Aorta (tissue), 5 donors: ENCODE data around the gene FYB1. TPM values are rescaled to one million over a fixed set of nuclear protein-coding genes. Genes with fewer than 3 reads are reported as not detected.

ENCODE experiments used
- ATAC-seq: fragments of 200-7000 bp; cut with Tn5 transposase; one replicate; pipeline ENCODE4 v1.9.1; 2022; ENCODE audit warnings: moderate library complexity; ENCODE audit not compliant: low FRiP score
- DNase-seq, 2 donors: peaks; one replicate each; pipeline ENCODE4 v3.0.0-alpha.2; 2020
- H3K27ac ChIP-seq, 2 donors: one replicate each; pipeline ENCODE4 v1.5.1; 2013; ENCODE audit warnings: low read length in 2 of 2, mild to moderate bottlenecking in 2 of 2, moderate library complexity in 2 of 2, control low read depth in 1 of 2, inconsistent platforms in 1 of 2, low read depth in 1 of 2
- H3K27me3 ChIP-seq, 2 donors: one replicate each; pipeline ENCODE4 v1.6.1; 2013; ENCODE audit warnings: control low read depth in 1 of 2, low read length in 1 of 2, mild to moderate bottlenecking in 1 of 2, moderate library complexity in 1 of 2; ENCODE audit not compliant: insufficient read depth in 2 of 2, control insufficient read depth in 1 of 2
- H3K36me3 ChIP-seq, 2 donors: one replicate each; pipeline ENCODE4 v1.6.1; 2013; ENCODE audit warnings: control low read depth in 1 of 2, low read length in 1 of 2, mild to moderate bottlenecking in 1 of 2; ENCODE audit not compliant: insufficient read depth in 2 of 2, control insufficient read depth in 1 of 2
- H3K4me1 ChIP-seq, 2 donors: one replicate each; pipeline ENCODE4 v1.6.1; 2013; ENCODE audit warnings: low read length in 2 of 2, control low read depth in 1 of 2, mild to moderate bottlenecking in 1 of 2, moderate library complexity in 1 of 2; ENCODE audit not compliant: insufficient read depth in 2 of 2, control insufficient read depth in 1 of 2
- H3K4me3 ChIP-seq, 2 donors: one replicate each; pipeline ENCODE4 v1.5.1; 2013; ENCODE audit warnings: low read length in 2 of 2, control low read depth in 1 of 2, mild to moderate bottlenecking in 1 of 2
- H3K9me3 ChIP-seq: one replicate; pipeline ENCODE4 v1.6.1; 2013; ENCODE audit warnings: mild to moderate bottlenecking, low read length; ENCODE audit not compliant: control insufficient read depth
- WGBS, 2 donors: extraction: QIAGEN DNeasy Blood & Tissue Kit; methylation state at CpG; one replicate each; pipeline ENCODE4 v1.1.7; 2013; 5-methylcytosine and 5-hydroxymethylcytosine counted together
- intact Hi-C, 2 donors: fragments of 100-400 bp; cut with DNase I; formaldehyde crosslinking; loops; one replicate each; pipeline versions ENCODE4 v1.14.2 to v1.15.0; 2022
- long read RNA-seq, 2 donors: library from polyadenylated mRNA; unstranded; transcript quantifications; one replicate each; pipeline ENCODE4 v2.0.0, GENCODE V29; 2020 to 2021
- polyA plus RNA-seq, 2 donors: library from polyadenylated mRNA; stranded (reverse); fragments of 200-250 nt; gene quantifications; one replicate each; pipeline ENCODE4 v1.2.3, GENCODE V29; 2013
- total RNA-seq, 2 donors: library from RNA; stranded (reverse); fragmentation: NEBNext Ultra II Directional; extraction: Animal tissue kit (Norgen Biotek cat#: 25700); gene quantifications; one replicate each; pipeline ENCODE4 v1.2.1, GENCODE V29; 2021
- donor health status: healthy with polysubstance abuse.
- donor health status: Bipolar disorder and iron deficiency.
- donor health status: DM: no; HTN: no; CAD: no.
- donor health status: DM: no; HTN: no; CAD: no.
- donor health status: DM: yes; HTN: yes; CAD: no.

FYB1 gene, protein sequence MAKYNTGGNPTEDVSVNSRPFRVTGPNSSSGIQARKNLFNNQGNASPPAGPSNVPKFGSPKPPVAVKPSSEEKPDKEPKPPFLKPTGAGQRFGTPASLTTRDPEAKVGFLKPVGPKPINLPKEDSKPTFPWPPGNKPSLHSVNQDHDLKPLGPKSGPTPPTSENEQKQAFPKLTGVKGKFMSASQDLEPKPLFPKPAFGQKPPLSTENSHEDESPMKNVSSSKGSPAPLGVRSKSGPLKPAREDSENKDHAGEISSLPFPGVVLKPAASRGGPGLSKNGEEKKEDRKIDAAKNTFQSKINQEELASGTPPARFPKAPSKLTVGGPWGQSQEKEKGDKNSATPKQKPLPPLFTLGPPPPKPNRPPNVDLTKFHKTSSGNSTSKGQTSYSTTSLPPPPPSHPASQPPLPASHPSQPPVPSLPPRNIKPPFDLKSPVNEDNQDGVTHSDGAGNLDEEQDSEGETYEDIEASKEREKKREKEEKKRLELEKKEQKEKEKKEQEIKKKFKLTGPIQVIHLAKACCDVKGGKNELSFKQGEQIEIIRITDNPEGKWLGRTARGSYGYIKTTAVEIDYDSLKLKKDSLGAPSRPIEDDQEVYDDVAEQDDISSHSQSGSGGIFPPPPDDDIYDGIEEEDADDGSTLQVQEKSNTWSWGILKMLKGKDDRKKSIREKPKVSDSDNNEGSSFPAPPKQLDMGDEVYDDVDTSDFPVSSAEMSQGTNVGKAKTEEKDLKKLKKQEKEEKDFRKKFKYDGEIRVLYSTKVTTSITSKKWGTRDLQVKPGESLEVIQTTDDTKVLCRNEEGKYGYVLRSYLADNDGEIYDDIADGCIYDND
- total RNA-seq (10 to 100 TPM; 16.3 to 45.8 TPM), polyA plus RNA-seq (10 to 100 TPM in 1 of 2 donors, under 1 TPM in 1; 0.87 to 10.3 TPM)
- long read RNA-seq, donor 1, partial matches to known transcripts, result 11 of 18 reads
- long read RNA-seq, donor 1, other reads (novel, unspliced or antisense), result 7 of 18 reads
- long read RNA-seq, donor 2, partial matches to known transcripts, result 9 of 22 reads
- long read RNA-seq, donor 2, other reads (novel, unspliced or antisense), result 13 of 22 reads

DNA sequence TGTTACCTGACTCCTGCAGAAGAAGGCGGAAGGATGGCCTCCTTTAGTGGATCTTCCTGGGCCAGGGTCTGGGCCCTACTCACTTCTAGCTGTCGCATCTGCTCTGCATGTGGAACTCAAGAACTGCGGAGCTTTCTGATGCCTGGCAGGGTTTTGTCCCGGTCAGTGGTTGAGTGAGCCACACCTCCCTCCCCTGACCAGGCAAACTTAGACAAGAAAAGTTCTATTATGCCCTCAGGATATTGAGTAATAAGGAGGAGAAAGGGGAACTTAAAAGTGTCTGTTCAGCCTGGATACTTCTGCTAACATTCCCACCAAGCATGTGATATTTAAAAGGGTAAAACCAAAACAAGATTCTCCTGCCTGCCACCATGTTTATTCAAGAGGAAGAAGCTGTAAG lies at the start of gene FYB1:
Gene FYB1, minus strand, starts transcription at position 127 of the 400 bp plus-strand sequence. CDS start 16,603 bp downstream, outside the sequence.
- peak in 1 of 2 donors; percentile 77 for DNase-seq
- ATAC-seq, result peak; percentile 71
- Histone ChIP-seq H3K4me3 (no peak within 1 kb of the TSS), H3K9me3 (no peaks in the 10 kb centered on the region), H3K27me3 (no peaks in the 10 kb centered on the region), H3K36me3 (no peaks in the 10 kb centered on the region), H3K4me1 (no peaks in the 10 kb centered on the region), H3K27ac (no peak within 1 kb of the TSS)
- 84% methylated on average over 4 of the region's 4 CpGs for WGBS, 2 donors
- intact Hi-C loops, result loop anchor here (5.0 kb wide), 2 partner anchors 158 to 353 kb away; no protein-coding TSS in a partner anchor

DNA sequence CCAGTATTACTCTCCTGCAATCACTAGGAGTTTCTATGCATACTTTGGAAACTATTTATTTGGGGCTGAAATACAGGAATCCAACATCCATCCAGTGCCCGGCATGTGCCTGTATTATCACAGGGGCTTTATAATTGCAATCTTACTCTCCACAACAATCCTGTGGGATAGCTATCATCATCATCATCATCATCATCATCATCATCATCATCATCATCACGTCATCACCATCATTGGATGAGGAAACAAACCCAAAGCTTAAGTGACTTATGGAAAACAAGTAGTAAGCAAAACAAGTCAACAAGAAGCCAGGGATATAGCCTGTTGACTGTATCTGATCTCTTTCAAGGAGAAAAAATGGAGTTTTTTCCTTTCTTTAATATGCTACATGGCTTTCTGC lies 47.8 kb upstream of the FYB1 start:
- intact Hi-C loops, result no loop called here
- no peaks in the 10 kb centered on the region for H3K4me1 ChIP-seq
- ATAC-seq (no peak), DNase-seq (no peak)
- no peaks in the 10 kb centered on the region for H3K9me3 ChIP-seq
- no peaks in the 10 kb centered on the region for H3K36me3 ChIP-seq
- no peak overlapping the region for H3K27ac ChIP-seq
- H3K27me3 ChIP-seq, result no peaks in the 10 kb centered on the region
- H3K4me3 ChIP-seq, result no peak overlapping the region
- 84 to 87% methylated on average over 2 of the region's 2 CpGs for WGBS, 2 donors

DNA sequence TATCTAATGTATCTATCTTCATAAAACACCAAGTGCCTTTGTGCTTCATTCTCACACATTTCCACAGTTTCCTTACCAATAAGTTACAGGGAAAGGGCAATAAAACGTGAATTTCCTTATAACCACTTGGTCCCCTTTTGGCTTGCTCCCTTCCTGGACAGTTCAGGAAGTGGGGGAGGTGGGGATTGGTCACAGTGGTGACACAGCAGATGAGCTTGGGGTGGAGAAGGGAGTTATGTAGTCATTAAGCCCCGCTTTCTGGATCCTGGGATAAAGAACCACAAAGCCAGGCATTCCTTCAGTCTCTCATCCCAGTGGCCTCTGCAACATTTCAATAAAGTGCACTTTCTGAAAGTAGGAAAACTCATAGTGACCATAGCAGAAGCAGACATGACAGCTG lies 47.1 kb upstream of the FYB1 start:
- Histone ChIP-seq H3K27me3 (no peaks in the 10 kb centered on the region), H3K4me3 (no peak overlapping the region), H3K9me3 (no peaks in the 10 kb centered on the region), H3K27ac (no peak overlapping the region), H3K4me1 (no peaks in the 10 kb centered on the region), H3K36me3 (no peaks in the 10 kb centered on the region)
- WGBS, 2 donors, result 0% methylated on average over 2 of the region's 2 CpGs
- DNase-seq, result no peak
- peak; percentile 60 for ATAC-seq
- intact Hi-C loops, result no loop called here

DNA sequence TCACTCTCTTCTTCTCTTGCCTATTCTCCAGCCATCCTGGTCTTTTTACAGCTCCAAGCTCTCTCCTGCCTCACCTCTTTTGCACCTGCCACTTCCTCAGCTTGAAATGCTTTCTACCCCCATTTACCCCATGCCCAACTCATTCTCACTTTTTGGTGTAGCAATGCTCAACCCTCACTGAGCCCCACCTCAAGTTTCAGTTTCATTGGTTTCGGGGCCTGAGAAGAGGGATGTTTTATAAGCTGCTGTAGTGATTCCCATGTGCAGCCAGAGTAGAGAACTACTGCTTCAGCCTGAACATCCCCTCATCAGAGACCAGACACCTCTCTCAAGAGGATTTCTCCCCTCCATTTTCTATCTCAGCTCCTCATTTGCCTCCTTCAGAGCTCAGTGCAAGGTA lies 45.2 kb upstream of the FYB1 start:
- intact Hi-C loops, result no loop called here
- Histone ChIP-seq H3K4me1 (no peaks in the 10 kb centered on the region), H3K27me3 (no peaks in the 10 kb centered on the region), H3K4me3 (no peak overlapping the region), H3K36me3 (no peaks in the 10 kb centered on the region), H3K27ac (no peak overlapping the region), H3K9me3 (no peaks in the 10 kb centered on the region)
- DNase-seq (no peak), ATAC-seq (no peak)
- 83 to 85% methylated on average over 1 of the region's 1 CpG for whole genome bisulfite sequencing, 2 donors

DNA sequence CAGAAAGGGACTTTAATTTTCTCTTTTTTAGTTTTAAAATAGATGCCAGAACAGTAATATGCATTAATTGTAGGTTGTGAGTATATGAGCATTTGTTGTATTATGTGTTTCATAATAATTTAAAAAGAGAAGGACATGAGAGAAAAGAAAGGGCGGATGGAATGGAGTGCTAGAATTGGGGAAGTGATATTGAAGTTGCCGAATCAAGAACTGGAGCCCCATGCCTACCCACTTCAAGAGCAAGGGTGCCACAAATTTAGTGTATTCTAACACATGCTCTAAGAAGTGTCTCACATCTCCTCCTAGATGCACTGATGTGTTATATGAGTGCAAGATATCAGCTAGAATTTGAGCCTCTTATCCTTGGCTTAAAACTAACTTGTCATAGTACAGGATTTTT lies 43.6 kb upstream of the FYB1 start:
- H3K9me3 ChIP-seq, result no peaks in the 10 kb centered on the region
- no peaks in the 10 kb centered on the region for H3K27me3 ChIP-seq
- H3K36me3 ChIP-seq, result no peaks in the 10 kb centered on the region
- WGBS, 2 donors, result 89 to 90% methylated on average over 2 of the region's 2 CpGs
- ATAC-seq, result no peak
- no peak for DNase-seq
- no peak overlapping the region for H3K4me3 ChIP-seq
- H3K27ac ChIP-seq, result no peak overlapping the region
- intact Hi-C loops, result no loop called here
- H3K4me1 ChIP-seq, result no peaks in the 10 kb centered on the region

DNA sequence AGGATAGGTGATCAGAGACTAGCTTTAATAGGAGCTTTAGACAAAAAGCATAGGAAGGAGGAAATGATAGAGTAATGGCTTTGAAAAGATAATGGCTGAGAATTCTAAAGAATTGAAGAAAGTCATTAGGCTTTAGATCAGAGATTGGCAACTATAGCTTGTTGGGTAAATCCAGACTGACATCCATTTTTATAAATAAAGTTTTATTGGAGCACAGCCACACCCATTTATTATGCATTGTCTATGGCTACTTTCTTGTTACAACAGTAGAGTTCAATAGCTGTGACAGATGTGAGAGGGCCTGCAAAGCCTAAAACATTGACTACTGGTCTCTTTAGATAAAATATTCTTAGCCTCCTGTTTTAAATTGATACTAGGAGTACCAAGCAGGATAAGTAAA lies 40.7 kb upstream of the FYB1 start:
- ATAC-seq, result no peak
- no peak overlapping the region for H3K27ac ChIP-seq
- no peaks in the 10 kb centered on the region for H3K4me1 ChIP-seq
- DNase-seq, result no peak
- no peaks in the 10 kb centered on the region for H3K9me3 ChIP-seq
- H3K4me3 ChIP-seq, result no peak overlapping the region
- no peaks in the 10 kb centered on the region for H3K36me3 ChIP-seq
- intact Hi-C loops, result no loop called here
- H3K27me3 ChIP-seq, result no peaks in the 10 kb centered on the region

DNA sequence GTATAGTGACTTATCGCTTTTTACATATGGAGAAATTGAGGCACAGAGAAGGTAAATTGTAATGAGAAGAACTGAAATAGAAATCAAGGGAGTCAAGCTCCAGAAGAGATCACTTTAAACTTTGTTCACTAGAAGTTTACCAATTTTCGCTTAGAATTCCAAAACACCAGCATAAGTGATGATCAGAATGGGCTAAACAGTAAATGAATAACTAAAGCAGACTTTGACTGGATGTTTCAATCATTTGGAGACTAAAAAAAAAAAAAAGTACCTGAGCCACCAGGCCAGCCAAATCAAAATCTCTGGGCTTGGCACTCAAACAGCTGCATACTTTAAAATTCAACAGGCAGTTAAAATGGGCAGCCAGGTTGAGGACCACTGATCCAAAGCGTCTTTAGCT lies 38.2 kb upstream of the FYB1 start:
- no peak for ATAC-seq

DNA sequence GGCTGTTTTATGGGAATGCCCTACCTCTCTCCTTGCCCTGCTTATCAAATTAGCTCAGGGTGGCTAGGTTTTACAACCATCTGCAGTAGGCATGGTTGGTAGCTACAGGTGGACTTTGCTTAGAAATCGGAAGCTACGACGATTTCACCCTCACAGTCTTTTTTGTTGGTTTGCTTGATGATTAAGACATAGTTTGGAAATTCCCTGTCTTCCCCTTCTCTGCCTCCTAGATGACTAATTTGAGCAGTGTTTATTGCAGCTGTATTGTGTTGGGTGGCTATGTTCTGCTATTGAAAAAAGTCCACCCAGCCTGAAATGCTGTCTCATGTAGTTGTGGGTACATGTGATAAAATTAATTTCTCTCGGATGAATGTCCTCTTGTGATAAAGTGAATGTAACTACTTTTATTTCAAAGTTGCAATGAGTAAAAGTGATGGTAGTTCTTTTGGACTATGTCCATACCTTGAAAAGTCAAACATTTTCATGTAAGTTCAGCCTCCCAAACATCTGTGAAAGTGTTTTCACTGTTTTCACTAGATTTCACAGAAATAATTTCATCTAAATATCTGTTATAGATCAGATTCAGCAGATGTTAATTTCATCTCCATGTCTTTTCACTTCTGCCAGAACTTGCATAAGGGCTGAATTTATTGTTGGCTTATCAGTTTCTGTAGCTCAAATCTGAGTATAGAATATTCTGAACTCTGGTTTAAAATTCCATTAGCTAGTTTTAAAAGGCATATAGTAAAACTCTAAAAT lies 37.3 kb upstream of the FYB1 start:
- intact Hi-C loops, result no loop called here
- no peaks in the 10 kb centered on the region for H3K9me3 ChIP-seq
- no peak overlapping the region for H3K4me3 ChIP-seq
- H3K36me3 ChIP-seq, result no peaks in the 10 kb centered on the region
- WGBS, 2 donors, result 62 to 70% methylated on average over 4 of the region's 4 CpGs
- DNase-seq (no peak), ATAC-seq (no peak)
- no peak overlapping the region for H3K27ac ChIP-seq
- H3K4me1 ChIP-seq, result no peaks in the 10 kb centered on the region
- no peaks in the 10 kb centered on the region for H3K27me3 ChIP-seq

More for the DNA sequence above, 38.2 kb upstream of the FYB1 start:
- intact Hi-C loops, result no loop called here
- 90 to 93% methylated on average over 3 of the region's 3 CpGs for WGBS, 2 donors
- H3K4me3 ChIP-seq, result no peak overlapping the region
- H3K36me3 ChIP-seq, result no peaks in the 10 kb centered on the region
- H3K9me3 ChIP-seq, result no peaks in the 10 kb centered on the region
- H3K27me3 ChIP-seq, result no peaks in the 10 kb centered on the region
- no peak overlapping the region for H3K27ac ChIP-seq
- H3K4me1 ChIP-seq, result no peaks in the 10 kb centered on the region
- DNase-seq, result no peak
